GM21526 (cell line): ENCODE results near the gene SIGLEC6.

ENCODE experiments used
- ATAC-seq: cut with Tn5 transposase; IDR thresholded peaks from one replicate; pipeline ENCODE4 v1.9.1; 2021; ENCODE audit warnings: moderate library complexity; ENCODE audit not compliant: unreplicated experiment, low FRiP score

The SIGLEC6 gene

DNA sequence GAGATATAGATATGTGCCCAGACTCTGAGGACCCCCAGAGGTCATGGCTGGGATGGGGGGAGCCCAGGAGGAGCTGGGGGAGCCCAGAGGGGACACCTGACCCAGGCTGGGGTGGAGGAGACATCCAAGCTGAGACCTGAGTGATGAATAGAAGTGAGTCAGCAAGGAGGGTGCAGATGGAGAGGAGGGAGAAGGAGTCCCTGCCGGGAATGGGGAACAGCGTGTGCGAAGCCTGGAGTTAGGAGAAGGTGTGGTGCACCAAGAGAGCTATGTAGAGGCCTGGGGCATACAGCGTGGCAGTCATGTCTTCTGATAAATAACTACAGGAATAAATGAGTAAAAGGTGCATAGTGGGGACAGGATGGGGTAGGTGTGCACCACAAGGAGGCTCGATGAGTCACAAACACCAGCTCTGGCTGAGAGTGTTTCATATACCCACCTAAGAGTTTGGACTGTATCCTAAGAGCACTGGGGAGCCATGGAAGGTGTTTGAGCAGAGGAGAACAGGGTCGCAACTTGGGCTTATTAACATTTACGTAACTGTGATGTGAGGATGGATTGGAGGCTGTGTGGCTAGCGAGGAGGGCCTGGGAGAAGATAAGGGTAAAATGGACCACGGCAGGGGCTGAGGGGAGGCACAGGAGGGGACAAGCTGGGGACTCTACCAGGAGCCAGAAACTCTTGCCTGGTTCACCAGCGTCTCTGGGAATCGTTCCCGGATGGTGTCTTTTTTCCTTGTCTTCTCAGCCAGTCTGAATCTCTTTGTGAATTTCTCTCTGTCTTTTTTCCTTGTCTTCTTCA, 51.7 kb downstream of the SIGLEC6 start:
- ATAC-seq = no peak

DNA sequence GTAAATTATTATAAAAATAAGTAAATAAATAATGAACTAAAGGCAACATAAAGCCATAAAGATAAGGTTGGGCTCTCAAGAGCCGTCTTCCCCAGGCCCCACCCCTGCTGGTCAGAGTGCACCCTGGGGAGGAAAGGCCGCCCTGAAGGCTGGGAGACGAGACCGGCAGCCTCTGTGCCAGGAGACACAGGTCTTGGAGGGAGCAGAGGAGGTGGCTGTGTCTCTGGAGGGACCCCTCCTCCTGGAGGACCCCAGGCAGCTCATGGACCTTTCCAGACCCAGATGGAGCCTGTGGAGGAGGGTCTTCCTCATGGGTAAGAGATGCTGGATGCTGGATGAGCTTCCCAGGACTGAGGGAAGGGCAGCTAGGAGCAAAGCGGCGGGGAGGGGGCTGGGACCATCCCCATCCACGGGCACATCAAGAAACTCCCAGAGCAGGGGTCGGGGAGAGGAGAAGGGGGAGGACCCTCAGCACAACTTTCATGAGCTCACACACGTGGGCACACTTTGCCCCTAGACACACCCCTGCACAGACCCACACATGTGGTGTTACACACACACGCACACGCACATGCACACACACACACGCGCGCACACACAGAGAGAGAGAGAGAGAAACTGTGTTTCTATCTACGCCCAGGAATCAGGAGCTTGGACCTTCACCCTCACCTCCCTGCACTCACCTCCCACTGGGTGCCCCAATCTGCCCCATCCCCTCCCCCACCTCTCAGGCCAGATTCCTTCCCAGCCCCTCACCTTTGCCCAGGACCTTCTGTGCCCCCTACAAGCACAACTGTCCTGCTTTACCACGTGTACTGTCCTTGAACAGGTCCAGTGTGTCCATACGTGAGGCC, 52.9 kb downstream of the SIGLEC6 start, which contains the start of gene CEACAM18:
TSS of gene CEACAM18 (plus strand) at position 159 of the 854 bp plus-strand sequence.
- ATAC-seq = no peak

DNA sequence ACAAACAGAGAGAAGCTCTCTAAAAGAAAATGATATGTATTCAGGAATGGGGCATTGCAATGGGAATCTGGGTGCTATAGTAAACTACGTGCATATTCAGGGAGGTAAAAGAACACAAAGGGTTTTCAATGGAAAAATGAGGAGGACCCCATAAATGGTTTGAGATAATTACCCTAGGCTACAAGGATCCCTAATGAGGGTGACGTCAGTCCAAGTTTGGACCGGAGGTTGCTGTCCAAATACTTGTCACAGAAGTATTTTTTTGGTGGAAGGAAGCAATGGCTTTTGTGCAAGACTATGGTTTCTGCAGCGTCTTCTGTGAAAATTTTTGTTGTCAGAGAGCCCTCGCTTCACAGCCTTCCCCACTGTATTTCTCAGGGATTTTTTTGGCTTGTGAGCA, 54.1 kb downstream of the SIGLEC6 start:
- ATAC-seq = no peak

DNA sequence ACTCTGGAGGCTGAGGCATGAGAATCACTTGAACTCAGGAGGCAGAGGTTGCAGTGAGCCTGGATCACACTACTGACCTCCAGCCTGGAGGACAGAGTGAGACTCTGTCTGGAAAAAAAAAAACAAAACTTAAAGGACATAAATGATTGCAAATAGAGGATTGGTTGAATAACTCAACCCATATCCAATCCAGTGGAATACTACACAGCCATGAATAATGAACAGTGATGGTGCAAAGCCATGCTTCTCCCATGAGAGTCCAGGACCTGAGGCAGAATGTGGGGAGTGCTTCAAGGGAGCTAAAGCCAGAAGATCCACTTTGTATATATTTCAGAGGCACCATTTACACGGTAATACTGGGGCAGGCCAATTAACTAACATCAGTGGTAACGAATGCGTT, 55.3 kb downstream of the SIGLEC6 start:
- no peak for ATAC-seq

DNA sequence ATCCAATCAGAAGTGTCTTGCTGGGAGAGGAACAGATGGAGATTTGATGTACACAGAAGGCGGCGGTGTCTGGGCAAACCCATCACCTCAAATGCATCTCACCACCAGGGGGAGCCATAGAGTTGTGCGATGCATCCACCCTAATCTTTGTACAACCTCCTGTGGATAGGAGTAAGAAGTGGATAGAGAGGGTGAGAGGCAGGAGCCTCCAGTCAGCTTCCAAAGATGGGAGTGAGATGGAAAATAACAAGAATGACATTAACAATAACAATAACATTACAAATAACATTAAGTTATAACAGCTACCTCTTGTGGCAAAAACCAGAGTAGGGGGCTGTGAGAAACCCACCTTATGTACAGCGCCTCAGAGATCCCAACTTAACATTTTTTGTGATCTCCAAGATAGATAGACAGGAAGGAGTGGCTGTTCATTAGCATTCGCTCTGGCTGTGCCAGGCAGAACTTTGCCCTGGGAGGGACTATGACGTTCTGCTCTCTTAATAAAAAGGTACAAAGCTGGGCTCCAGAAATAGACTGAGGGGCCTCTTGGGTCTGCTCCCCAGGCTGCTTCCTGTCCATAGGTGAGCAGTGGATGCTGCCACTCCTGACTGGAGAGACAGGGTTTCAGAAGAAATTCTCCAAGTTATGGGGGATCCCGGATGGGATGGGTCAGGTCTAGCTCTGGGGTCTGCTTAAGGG, 58.3 kb downstream of the SIGLEC6 start:
- ATAC-seq = no peak

DNA sequence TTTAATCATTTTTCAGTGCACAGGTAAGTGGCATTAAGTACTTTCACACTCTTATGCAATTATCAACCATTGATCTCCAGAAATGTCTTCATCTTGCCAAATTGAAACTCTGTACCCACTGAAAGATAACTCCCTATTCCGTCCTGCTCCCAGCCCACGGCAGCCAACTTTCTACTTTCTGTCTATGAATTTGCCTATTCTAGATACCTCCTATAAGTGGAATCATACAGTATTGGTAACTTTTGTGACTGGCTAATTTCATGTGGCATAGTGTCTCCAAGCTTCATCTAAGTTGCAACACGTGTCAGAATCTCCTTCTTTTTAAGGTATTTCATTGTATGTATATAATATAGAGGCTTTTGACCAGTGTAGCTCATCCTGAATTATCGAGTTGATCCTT, 58.9 kb downstream of the SIGLEC6 start:
- no peak for ATAC-seq

DNA sequence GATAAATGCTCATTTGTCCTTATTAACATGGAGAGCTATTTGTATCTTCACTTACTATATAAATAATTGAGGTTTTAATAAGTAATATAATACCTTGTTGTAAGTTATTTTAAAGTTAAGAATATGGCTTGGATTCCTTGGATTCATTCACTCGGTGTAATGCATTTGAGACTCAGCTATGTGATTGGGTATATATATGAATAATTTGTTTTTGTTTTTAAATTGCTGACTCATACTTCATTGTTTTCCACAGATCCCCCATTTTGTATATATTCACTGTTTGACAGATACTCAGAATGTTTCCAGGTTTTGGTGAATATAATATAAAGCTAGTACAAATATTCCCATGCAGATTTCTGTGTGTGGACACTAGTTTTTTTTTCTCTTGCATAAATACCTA, 59.9 kb downstream of the SIGLEC6 start:
- no peak for ATAC-seq

DNA sequence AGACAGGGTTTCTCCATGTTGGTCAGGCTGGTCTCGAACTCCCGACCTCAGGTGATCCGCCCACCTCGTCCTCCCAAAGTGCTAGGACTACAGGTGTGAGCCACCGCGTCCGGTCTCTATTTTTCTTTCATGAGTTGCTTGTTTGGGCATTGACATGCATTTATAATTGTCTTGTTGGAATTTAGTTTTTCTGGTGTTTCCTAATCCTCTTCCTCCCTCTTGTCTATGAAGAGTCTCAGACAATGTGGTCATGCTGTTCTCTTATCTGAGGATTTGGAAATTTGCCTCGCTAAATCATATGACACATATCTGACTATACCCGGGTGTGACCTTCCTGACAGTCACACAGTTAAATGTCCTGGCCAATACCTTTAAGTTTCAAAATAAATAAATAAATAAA, 60.5 kb downstream of the SIGLEC6 start:
- no peak for ATAC-seq

DNA sequence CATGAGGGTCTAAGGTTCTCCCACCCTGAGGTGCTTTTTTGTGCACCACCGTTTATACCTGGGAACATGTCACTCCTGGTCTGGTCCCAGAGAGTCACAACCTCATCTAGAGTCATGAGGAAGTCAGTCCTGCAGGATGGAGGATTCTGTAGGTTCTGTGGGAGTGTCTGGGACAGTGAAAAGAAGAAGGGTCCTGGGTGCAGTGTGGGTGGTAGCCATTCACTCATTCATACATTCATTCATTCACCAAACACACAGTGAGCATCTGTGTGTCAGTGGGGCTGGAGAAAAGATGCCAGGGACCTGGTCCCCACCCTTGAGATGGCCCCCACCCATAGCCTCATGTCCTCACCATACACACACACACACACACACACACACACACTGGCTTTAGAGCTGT, 61.8 kb downstream of the SIGLEC6 start:
- no peak for ATAC-seq

DNA sequence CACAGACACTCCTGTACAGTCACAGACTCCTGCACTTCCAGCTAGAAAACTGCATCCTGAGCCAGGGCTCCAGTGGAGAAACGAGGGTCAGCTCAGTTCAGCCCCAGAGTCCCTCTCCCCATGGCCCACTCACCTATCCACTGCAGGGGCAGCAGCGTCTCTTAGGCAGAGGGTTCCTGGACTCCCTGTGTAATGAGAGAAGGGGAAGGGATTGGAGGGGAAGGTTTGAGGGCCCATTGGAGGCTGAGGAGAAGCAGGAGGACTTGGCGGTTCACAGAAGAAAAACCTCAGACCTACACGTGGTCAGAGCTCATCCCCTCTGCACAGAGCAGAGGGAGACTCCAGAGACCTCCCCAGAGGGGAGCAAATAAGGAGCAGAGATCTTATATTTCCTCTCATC, 62.3 kb downstream of the SIGLEC6 start:
- ATAC-seq = no peak

DNA sequence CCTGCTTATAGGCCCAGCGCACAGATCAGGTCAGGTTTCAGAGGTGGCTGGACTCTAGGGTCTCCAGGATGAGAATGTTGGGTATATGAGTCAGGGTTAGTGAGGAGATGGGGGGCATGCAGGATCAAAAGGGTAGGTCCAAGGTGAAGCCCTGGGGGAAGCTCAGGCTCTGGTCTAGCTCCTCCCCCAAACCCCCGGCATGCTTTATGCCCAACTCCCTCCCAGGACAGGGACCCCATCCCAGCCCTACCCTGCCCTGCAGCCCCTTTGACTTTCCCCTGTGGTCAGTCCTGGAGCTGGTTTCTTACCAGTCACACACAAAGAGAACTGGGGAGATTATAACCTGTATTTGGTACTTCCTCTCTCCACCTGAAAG, 62.9 kb downstream of the SIGLEC6 start:
- no peak for ATAC-seq

DNA sequence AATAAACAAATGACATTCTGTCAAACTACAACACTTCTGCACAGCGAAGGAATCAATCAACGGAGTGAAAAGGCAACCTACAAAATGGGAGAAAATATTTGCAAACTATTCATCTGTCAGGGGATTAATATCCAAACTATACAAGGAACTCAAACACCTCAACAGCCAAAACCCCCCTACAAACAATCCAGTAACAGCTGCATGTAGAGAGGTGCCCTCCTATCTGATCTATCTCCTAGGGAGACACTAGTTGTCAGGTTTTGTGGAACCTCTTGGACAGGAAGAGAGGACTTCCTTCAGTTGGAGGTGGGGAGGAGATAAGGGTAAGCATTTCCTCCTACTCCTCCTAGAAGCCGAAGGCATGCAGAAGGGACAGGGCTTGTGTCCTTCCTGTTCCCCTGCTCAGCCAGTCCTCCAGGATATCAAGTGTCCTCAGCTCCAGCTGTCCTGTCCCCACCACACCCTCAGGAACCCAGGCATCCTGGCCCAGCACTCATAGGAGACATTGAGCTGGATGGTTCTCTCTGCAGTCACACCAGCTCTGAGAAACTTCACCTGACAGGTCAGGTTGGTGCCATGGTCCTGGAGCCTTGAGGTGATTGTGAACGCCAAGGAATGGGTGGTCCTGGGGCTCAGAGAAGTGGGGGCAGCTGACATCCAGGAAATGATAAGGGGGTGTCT, 63.5 kb downstream of the SIGLEC6 start:
- no peak for ATAC-seq
